ENCODE measurements around the gene MRGPRG. TPM values are rescaled to one million over a fixed set of nuclear protein-coding genes. Genes with fewer than 3 reads are reported as not detected.

MRGPRG gene
- total RNA-seq, 1 experiment from 2014 or later = not detected

DNA sequence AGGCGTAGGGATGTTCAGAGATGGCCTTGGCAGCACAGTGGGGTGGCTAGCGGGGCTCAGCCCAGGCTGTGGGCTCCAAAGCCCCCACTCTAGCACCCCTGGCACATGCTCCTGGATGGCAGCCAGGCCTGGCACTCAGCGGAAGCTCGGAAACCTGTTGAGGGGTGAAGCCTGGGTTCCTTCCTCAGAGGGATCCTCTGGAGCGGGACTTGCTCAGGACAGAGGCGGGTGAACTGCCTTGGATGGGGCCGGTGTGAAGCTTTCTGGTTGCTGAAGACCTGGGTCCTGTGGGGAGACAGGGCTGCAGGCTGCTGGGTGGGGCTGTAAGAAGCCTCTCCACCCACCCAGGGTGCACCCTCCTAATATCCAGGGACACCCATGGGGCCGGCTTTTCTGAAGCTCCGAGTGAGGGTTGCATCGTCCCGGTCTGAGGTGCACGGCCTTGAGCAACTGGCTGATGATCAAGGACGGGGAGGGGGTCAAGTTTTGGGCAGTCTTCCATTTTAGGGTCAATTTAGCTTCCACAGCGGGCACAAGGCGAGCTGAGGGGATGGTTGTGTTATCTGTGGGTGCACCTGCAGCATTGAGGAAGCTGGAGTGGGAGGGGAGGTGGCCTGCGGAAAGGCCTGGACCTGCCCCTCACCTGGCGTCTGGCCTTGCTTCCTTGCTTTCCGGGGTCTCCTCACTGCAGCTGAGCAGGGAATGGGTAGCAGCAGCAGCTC, 8.4 kb upstream of the MRGPRG start:
- ChIA-PET CTCF (no interaction called here), POLR2A (no interaction called here)
- Mint-ChIP-seq H3K27me3 (ENCODE audit: low read depth) (no peaks in the 10 kb centered on the region), H3K27ac (no peak overlapping the region), H3K4me1 (peaks cover 27% of the 10 kb centered on the region), H3K4me3 (no peak overlapping the region), H3K9me3 (no peaks in the 10 kb centered on the region), H3K36me3 (no peaks in the 10 kb centered on the region)
- ATAC-seq (no peak), DNase-seq (ENCODE audit: low spot score) (no peak)
- no peak for TF ChIP-seq FOXK1 (CRISPR knock-in tag; IDR thresholded peaks at IDR 0.05)

DNA sequence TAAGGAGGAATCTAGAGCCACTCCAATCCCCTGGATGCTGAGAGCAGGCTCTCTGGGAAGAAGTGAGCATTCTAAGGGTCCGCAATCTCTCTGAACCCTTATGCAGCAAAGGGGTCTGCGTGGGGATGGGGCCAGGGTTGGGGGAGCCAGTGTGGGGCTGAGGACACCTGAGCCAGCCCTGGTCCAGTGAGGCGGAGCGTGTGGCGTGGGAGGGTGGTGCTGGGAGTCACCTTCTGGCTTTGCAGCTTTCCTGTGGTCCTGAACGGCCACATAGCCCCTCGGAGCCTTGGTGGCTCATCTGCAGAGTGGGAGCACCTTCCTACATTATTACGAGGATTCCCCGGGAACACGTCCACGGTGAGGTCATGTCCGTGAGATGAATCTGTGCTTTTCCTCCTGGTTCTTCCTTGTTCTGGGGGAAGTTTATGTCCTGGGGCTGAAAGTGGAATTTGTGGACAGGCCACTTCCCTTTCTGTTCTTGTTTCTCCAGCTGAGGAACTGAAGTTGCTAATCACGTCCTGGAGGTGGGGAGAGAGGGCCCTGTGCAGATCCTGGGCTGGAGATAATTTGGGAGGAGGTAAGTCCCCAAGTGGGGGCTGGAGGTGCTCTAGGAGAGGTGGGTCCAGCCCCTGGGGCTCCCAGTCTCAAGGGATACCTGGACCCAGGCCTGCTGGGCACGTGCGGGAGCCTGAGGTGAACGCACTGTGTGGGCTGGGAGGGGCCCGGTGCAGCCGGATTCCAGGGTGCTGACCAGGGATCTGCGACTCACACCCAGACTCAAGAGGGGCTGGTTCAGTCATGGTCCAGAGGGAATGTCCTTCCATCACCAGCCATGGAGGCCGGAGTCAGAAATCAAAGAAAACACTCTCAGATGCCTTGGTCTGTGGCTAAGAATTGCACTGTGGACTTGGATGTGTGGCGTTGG, 7.5 kb upstream of the MRGPRG start:
- TF ChIP-seq ZBTB21 (CRISPR knock-in tag; IDR thresholded peaks at IDR 0.05; ENCODE audit: borderline replicate concordance) (no peak), ZNF423 (CRISPR knock-in tag; IDR thresholded peaks at IDR 0.05) (no peak), TEAD4 (CRISPR knock-in tag; IDR thresholded peaks at IDR 0.05) (no peak), NFE2L1 (CRISPR knock-in tag; IDR thresholded peaks at IDR 0.05) (no peak), ELF4 (CRISPR knock-in tag; IDR thresholded peaks at IDR 0.05; ENCODE audit: low read depth) (no peak), ZNF416 (CRISPR knock-in tag; IDR thresholded peaks at IDR 0.05) (no peak)
- TF ChIP-seq, protein P1, sequence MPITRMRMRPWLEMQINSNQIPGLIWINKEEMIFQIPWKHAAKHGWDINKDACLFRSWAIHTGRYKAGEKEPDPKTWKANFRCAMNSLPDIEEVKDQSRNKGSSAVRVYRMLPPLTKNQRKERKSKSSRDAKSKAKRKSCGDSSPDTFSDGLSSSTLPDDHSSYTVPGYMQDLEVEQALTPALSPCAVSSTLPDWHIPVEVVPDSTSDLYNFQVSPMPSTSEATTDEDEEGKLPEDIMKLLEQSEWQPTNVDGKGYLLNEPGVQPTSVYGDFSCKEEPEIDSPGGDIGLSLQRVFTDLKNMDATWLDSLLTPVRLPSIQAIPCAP (CRISPR knock-in tag; IDR thresholded peaks at IDR 0.05) = no peak
- TF ChIP-seq, protein P2, sequence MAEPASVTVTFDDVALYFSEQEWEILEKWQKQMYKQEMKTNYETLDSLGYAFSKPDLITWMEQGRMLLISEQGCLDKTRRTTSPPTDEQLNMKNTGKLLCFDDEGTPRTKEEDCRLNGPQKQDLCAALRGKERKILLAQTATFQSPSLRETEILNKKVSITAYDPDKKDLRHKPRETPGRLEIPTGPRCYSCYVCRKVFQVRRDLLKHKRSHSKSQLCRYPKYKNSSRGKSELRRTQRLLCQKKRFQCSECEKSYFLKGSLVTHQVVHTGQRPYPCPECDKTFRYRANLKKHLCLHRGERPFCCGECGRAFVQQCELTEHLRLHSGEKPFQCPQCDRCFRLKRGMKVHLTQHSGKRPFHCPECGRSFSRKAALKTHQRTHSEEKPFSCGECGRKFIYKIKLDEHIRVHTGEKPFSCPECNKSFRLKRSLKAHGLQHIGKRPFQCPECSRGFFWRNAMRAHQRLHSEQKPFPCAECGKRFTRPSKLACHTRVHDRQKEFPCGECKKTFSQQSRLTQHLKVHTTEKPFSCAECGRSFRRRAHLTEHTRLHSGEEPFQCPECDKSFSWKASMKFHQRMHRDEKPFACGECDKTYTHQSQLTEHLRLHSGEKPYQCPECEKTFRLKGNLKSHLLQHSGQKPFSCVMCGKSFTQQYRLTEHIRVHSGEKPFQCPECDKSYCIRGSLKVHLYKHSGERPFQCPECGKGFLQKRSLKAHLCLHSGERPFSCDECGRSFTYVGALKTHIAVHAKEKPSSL (CRISPR knock-in tag; conservative IDR thresholded peaks at IDR 0.05) = no peak
- TF ChIP-seq, protein P3, sequence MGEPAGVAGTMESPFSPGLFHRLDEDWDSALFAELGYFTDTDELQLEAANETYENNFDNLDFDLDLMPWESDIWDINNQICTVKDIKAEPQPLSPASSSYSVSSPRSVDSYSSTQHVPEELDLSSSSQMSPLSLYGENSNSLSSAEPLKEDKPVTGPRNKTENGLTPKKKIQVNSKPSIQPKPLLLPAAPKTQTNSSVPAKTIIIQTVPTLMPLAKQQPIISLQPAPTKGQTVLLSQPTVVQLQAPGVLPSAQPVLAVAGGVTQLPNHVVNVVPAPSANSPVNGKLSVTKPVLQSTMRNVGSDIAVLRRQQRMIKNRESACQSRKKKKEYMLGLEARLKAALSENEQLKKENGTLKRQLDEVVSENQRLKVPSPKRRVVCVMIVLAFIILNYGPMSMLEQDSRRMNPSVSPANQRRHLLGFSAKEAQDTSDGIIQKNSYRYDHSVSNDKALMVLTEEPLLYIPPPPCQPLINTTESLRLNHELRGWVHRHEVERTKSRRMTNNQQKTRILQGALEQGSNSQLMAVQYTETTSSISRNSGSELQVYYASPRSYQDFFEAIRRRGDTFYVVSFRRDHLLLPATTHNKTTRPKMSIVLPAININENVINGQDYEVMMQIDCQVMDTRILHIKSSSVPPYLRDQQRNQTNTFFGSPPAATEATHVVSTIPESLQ (CRISPR knock-in tag; IDR thresholded peaks at IDR 0.05) = no peak
- TF ChIP-seq, protein P4, sequence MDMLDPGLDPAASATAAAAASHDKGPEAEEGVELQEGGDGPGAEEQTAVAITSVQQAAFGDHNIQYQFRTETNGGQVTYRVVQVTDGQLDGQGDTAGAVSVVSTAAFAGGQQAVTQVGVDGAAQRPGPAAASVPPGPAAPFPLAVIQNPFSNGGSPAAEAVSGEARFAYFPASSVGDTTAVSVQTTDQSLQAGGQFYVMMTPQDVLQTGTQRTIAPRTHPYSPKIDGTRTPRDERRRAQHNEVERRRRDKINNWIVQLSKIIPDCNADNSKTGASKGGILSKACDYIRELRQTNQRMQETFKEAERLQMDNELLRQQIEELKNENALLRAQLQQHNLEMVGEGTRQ (CRISPR knock-in tag; IDR thresholded peaks at IDR 0.05) = no peak
- Mint-ChIP-seq H3K36me3 (no peaks in the 10 kb centered on the region), H3K9me3 (no peaks in the 10 kb centered on the region), H3K27ac (no peak overlapping the region), H3K4me1 (peaks cover 30% of the 10 kb centered on the region), H3K4me3 (no peak overlapping the region), H3K27me3 (ENCODE audit: low read depth) (no peaks in the 10 kb centered on the region)
- DNase-seq (ENCODE audit: low spot score) = no peak
- POLR2A ChIA-PET = no interaction called here
- ATAC-seq = no peak
- CTCF ChIA-PET = interaction anchor here (2.1 kb wide), 1 partner anchor 182 kb away, joined by 9 read pairs; no protein-coding TSS in a partner anchor

DNA sequence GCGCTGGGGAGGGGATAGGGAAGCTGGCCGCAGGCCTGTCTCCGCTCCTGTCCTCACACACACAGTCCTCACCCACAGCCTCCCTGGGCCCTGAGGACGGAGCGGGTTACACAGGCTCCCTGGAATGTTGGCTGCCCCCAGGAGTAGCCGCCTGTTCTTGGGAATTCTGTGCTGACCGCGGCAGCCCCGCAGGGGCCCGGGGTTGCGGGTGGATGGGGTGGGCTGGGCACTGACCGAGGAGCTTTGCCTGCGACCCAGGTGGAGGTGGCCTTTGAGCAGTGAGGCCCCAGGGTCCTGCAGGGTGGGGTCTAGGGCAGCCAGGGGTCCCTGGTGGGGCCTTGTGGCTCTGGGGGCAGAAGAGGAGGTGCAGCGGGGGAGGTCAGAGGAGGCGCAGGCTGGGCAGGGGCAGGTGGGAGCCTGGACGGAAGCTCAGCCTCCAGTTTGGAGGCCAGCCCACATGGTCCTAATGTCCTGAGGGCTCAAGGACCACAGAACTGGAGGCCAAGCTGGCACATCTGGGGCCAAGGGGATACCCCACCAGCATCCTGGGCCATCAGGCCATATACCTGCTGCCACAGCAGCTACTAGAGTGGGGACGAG, 6.6 kb upstream of the MRGPRG start:
- ChIA-PET POLR2A (no interaction called here), CTCF (interaction anchor here (0.6 to 2.6 kb wide), 6 partner anchors 37 to 183 kb away, joined by 3 to 14 read pairs (median 9); no protein-coding TSS in a partner anchor)
- ATAC-seq (no peak), DNase-seq (ENCODE audit: low spot score) (no peak)
- Mint-ChIP-seq H3K9me3 (no peaks in the 10 kb centered on the region), H3K4me3 (no peak overlapping the region), H3K27me3 (ENCODE audit: low read depth) (no peaks in the 10 kb centered on the region), H3K4me1 (peaks cover 30% of the 10 kb centered on the region), H3K36me3 (no peaks in the 10 kb centered on the region), H3K27ac (no peak overlapping the region)
- TF ChIP-seq, protein P5, sequence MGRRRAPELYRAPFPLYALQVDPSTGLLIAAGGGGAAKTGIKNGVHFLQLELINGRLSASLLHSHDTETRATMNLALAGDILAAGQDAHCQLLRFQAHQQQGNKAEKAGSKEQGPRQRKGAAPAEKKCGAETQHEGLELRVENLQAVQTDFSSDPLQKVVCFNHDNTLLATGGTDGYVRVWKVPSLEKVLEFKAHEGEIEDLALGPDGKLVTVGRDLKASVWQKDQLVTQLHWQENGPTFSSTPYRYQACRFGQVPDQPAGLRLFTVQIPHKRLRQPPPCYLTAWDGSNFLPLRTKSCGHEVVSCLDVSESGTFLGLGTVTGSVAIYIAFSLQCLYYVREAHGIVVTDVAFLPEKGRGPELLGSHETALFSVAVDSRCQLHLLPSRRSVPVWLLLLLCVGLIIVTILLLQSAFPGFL (CRISPR knock-in tag; IDR thresholded peaks at IDR 0.05; ENCODE audit: borderline replicate concordance) = no peak
